HG03175 (cell line): ENCODE data around the gene PIKFYVE.
"Not testable (repeated sequence)": the region's sequence is repeated elsewhere in the genome, so short reads cannot be mapped to it uniquely, and the experiment has no call there.

Experiments used
- ATAC-seq: cut with Tn5 transposase; IDR thresholded peaks from one replicate; pipeline ENCODE4 v1.9.1; 2021; ENCODE audit warnings: mild to moderate bottlenecking, moderate library complexity; ENCODE audit not compliant: unreplicated experiment

PIKFYVE gene

DNA sequence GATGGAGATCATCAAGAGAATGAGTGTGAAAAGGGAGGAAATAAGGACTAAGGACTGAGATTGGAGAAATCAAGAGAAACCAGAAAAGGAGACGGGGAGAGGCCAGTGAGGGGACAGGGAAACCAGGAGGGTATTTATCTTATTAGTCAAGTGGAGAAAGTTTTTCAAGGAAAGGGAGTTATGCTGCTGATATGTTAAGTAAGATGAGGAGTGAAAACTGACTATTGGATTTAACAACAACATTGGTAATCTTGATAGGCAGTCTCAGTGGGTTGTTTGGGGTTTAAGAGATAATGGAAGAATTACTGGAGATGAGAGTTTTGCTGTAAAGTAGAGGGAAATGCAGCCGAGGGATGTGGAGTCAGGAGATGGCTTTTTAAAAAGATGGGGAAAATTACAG, 30.6 kb downstream of the PIKFYVE start:
- no peak for ATAC-seq

DNA sequence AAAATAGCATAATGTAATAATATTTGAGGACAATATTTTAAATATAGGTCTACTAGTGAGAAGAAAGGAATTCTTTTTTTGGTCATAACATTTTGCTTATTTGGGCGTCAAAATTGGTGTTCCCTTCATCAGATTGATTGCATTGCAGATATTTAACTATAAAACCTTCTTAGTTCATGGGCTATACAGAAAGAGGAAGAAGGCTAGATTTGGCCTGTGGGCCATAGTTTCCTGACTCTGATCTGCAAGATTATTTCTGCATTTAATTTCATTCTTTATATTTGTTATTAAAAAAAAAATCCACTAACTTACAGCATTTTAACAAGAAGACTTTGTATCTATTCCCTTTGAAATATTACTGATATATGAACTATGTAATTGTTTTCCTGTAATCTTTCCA, 31.9 kb downstream of the PIKFYVE start:
- ATAC-seq: no peak

DNA sequence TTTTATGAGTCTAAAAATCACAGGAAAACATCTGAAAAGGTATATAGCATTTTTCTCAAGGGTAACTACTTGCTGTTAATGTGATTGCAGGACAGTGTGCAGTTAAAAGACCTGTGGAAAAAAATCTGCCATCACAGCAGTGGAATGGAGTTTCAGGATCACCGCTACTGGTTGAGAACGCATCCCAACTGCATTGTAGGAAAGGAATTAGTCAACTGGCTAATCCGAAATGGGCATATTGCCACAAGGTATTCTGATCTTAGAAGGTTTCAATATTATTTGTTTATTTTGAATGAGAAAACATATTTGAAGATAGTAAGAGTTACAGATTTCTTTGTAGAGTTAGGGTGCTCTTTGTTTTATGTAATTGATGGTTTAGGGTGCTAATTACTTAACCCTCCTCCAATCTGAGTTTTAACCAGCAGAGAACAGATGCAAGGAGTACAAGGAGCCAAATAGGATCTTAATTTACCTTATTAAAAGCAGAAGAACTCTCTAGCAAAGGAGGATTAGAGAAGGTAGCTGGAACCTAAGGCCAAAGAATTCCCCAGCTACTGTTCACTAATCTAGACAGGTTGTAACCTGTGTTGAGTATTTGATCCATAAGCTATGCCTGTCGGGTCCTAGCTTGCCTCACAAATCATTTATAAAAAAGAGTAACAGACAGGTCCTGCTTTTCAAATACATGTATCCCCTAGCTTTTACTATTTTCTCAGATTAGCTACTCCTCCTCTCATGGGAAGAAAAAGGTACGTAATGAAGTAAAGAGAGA, 35.0 kb downstream of the PIKFYVE start:
- ATAC-seq: no peak

DNA sequence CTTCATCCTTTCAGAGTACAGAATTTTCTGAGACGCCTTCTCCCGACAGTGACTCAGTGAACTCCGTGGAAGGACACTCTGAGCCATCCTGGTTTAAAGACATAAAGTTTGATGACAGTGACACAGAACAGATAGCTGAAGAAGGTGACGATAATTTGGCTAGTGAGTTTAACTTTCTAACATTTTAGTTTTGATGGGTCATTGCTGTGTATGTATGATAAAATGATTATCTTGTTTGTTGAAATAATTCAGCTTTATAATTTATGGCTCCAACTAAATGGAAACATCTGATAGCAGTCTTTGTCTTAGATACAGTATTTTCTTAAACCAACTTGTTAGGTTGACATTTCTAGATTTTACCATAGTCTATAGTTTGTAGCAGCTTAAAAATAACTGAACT, 38.1 kb downstream of the PIKFYVE start:
- no peak for ATAC-seq

DNA sequence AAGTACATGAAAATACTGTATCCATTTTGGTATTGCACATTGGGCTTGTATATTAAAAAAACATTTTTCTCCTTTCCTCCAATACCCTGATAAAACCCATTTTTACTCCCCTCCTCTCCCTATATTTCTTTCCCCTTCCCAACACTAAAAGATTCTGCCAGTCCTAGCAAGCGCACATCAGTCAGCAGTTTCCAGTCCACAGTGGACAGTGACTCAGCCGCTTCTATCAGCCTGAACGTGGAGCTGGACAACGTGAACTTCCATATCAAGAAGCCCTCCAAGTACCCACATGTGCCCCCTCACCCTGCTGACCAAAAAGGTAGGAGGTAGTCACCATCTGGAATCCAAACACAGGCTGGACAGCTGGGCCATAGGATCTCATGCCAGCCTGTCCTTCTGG, 38.6 kb downstream of the PIKFYVE start:
- no peak for ATAC-seq

DNA sequence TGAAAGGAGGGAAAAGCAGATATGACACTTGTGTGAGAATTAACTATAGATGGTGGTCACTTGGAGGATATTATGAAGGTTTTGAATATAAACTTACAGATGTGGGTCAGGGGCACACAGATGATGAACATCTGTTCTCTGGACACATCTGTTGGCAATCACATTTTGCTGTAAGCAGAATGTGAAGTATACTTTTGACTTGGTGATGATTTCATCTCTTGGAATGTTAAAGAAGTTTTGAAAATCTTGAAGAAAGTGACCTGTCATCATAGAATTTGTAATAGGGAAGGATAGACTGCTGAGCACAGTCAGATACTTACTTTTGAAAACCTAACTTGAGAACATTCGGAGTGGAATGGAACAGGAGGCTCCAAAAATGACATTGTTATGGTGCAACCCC, 40.2 kb downstream of the PIKFYVE start:
- ATAC-seq: no peak

DNA sequence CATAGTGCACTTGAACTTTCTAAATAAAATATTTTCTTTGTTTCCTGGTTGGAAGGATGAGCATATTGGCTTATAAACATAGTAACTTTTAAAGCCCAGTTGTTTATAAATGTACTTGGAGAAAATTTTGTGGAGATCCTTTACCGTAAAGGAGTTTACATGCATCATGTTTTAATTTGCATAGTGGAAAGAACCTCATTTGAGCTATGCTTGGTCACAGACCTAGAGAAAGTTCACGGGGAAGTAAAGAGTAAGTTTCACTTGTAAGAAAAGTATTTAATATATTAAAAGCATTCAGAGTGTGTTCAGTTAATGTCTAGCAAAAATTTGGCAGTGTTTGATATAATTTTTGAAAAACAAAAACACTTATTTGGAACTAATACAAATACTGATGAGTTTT, 45.3 kb downstream of the PIKFYVE start:
- ATAC-seq: peak; percentile 40

DNA sequence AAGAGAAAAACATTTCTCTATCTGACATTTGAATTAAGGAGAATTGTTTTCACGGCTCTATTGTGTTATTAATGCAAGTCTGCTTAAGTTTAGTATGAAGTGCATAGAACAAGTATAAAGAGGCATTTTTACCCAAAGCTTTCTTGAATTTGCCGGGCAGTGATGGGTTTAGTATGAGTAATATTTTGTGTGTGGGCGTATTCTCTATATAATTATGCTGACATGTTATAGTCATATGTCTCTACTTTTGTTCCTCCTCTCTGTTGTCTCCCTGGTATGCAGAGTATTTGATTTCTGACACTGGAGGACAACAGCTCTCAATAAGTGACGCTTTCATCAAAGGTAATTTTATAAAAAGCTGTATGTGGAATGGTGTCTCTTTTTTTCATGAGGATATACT, 45.9 kb downstream of the PIKFYVE start:
- ATAC-seq: peak; percentile 53

DNA sequence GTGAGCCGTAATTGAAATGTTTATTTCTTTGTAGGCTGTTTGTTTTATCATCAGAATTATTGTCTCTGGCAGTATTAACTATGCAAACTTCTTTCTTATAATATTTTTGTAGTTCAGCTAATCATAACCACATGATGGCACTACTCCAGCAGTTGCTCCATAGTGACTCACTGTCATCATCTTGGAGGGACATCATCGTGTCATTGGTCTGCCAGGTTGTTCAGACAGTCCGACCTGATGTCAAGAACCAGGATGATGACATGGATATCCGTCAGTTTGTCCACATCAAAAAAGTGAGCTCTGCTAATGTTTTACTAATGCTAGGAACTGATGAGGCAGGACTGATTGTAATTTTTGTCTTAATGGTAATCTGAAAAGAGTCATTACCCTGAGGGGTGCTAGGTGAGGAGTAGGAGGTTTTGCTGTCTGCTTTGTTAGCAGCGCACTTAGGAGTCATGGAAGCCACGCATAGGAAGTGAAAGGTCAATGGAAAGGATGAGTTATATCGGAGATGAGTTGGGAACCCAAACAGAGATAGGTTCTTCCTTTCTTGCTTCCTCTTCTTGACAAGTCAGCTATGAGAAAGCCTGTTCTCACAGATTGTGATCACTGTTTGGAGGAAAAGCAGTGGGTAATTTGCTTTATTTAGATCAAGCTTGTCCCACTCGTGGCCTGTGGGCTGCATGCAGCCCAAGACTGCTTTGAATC, 49.2 kb downstream of the PIKFYVE start:
- peak; percentile 82 for ATAC-seq

DNA sequence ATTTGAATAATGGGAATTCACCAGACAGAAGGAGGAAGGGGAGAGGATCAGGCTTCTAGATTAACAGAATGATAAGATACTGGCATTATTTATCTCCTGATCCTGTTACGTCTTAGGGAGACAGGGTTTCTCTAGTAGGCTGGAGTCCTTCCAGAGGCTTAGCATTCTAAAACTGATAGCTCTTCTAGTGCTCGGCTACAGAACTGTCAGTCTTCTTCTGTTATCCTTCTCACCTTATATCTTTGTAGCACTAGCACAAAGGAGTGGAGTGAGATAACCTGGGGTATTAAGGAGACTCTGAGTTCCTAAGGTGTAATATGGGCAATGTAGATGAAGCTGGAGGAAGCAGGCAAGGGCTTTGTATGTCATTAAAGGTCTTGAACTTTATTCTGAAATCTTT, 52.1 kb downstream of the PIKFYVE start:
- ATAC-seq: no peak

DNA sequence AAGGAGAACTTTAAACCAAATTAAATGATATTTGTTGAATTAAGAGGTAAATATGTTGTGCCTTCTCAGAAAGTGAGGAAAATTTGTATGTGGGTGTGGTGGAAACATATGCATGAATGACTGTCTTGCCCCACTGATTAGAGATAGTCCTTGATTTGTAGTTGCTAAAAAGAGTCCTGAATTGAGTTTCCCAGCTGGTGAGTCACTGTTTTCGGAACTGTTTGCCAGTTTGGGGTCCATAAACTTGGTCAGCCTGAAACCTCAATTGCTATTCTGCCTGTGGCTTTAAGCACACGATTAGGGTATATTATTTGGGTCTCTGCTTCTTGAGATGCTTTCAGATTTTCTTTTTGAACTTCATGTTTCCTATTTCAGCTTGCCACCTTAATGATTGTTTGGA, 53.3 kb downstream of the PIKFYVE start:
- ATAC-seq: no peak

DNA sequence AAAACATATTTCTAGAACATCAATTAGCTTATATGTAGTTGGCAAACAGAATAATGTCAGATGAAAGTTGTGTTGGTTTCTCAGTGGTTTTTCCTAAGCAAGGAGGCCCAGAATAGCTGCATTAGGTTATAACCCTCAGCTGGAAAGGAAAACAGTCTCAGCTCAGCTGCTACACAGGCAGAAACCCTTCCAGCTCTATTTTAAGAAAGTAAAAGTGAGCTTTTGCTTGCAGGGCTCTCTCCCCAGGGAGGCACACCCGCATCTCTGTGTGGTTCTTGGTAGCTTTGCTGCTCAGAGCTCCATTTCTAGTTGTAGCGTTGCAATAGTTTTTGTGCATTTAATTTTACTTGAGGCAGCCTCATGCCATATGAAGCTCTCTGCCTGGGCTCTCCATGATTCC, 54.6 kb downstream of the PIKFYVE start:
- peak; percentile 87 for ATAC-seq

DNA sequence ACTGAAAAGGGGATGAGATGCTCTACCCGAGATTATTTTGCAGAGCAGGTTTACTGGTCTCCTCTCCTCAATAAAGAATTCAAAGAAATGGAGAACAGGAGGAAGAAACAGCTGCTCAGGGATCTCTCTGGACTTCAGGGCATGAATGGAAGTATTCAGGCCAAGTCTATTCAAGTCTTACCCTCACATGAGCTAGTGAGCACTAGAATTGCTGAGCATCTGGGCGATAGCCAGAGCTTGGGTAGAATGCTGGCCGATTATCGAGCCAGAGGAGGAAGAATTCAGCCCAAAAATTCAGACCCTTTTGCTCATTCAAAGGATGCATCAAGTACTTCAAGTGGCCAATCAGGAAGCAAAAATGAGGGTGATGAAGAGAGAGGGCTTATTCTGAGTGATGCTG, 60.0 kb downstream of the PIKFYVE start:
- no peak for ATAC-seq

DNA sequence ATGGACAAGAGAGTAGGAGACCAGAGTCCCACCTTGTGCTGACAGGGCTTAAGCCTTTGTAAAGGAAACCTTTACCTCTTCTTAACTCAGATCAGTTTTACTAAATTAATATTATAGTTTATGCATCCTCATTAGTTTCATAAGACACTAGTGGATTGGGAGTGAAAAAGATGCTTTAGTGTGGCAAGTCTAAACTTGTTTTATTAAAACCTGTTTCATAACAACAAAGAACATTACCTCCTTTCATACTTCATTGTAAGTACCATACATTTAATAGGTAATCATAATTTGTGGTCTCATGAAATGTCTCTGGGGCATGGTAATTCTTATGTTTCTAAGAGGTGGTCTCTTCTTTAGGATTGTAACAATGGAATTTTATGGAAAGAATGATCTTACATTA, 63.4 kb downstream of the PIKFYVE start:
- no peak for ATAC-seq

DNA sequence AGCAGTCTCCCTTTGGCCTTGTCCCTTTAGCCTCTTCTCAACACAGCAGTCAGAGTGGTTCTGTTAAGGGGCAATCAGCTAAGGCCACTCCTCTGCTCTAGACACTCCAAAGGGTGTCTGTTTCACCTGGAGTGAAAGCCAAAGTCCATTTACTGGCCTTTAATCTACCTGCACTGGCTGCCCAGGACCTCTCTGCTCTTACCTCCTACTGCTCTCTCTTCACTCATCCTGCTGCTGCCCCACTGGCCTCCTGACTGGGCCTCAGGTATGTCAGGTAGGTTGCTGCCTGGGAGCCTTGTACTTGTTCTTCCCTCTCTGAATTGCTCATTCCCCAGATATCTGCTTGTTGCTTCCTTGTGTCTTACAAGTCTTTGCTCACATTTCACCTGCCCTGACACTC, 68.2 kb downstream of the PIKFYVE start:
- no peak for ATAC-seq

DNA sequence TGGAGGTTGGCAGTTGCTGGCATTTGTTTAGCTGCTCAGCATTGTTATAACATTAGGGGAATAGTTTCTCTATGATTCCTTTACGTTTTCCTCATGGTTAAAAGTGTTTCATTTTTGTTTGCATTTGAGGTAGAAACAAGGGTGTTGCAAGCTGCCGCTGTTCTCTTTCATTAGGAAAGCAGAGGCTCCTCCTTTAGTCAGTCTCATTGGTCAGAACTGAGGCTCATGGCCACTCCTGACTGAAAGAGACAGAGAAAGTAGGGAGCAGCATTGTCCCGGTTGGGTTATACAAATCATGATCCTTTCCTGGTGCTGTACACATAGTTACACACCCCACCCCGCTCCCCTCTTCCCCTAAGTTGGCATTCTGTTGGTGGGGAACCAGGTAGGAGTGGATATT, 80.7 kb downstream of the PIKFYVE start:
- no peak for ATAC-seq

DNA sequence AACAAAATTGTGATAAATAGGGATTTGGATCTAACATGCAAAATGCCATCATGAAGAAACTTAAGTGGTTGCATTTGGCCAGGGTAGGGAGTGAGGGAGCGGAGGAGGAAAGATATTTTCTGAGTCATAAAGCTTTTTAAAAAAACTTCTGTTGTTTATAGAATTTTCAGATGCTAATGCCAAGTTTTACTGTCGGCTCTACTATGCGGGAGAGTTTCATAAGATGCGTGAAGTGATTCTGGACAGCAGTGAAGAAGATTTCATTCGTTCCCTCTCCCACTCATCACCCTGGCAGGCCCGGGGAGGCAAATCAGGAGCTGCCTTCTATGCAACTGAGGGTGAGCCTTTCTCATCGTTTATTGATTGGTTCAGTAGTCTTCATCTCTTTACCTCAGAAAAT, 84.6 kb downstream of the PIKFYVE start:
- no peak for ATAC-seq

DNA sequence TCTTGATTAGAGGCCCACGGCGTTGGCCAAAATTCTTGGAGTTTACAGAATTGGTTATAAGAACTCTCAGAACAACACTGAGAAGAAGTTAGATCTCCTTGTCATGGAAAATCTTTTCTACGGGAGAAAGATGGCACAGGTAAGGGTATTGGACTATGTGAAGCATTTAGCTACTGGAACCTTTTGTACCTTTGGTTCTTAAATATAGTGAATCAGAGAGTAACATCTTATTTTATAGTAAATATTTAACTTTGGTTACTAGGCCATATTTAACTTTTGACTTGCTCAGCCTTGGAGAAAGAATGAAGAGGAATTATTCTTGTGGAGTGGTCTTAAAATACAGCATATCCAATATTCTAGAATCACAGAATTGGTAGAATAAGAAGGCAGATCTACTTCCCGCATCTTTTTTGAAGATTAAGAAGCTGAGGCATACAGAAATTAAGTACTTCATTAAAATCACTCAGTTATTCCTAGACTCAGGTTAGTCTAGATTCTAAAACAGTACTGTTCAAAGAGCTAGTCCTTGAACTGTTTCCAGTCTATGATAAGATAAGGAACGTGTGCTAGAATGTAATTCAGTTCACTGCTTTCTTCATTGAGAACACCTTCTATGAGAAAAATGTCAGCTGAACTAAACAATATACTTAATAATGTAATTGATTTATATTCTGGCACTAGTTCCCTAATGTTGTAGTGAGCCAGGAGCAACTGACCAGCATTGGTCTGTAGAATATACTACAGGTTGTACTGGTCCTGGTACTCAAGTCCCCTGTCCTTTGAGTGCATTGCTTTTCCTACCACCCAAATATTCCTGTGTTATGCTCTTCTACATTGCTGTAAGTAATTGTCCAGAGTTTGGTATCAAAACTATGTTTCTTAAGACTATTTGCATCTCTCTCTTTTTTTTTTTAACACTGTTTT, 86.9 kb downstream of the PIKFYVE start:
- no peak for ATAC-seq

DNA sequence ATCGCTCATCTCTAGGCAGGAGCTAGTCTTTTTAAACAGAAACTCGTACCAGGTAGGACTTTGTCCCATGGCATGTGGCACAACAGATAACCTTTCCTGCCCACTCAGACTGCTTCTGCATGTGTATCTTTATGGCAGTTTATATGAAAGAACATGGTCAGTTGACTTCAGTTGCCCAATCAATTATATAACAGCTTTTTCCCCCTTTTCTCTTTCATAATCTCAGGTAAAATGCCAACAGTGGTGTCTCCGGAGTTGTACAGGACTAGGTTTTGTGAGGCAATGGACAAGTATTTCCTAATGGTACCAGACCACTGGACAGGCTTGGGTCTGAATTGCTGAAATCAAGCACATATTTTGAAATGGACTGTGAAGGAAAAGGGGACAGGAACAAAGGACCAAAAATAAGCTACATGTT, 88.9 kb downstream of the PIKFYVE start:
- ATAC-seq: no peak

DNA sequence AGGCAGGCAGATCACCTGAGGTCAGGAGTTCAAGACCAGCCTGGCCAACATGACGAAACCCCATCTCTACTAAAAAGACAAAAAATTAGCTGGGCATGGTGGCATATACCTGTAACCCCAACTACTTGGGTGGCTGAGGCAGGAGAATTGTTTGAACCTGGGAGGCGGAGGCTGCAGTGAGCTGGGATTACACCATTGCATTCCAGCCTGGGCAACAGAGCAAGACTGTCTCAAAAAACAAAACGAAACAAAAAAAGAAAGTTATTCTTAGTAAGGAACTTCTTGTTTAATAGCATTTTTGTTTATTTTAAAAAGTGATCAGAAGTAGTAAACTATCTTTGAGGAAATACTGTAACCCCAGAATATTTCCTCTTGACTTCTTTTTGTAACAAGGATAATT, 90.4 kb downstream of the PIKFYVE start:
- ATAC-seq: not testable (repeated sequence)

DNA sequence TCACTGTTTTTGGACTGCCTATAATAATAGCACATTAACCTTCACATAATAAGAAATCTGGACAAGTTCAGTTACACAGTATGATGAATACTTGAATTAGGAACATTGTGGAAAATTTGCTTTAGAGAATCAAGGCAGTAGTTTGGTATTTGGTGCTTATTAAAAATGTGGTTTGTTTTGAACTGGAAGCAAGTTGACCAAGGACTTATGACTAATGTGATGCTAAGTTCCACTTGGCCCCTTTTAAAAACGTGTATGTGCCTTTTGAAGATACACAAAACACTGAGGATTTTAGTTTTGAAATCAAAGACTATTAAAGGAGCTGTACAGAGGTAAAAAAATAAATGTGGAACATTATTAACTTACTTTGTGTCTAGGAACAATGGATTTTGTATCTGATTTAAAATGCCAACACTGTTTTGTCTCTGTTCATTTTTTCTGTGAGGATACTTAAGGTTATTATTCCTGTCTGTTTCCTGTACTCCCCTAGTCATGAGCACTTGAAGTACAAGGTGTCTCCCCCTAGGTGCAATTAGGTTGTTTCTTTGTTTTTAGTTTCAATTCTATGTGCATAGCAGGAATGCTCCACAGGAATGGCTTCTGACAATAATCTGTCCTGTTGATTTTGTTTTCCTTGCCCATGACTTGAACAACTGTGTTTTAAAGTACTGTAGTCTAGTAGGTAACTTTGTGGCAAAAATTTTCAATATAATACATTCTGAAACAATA, 91.0 kb downstream of the PIKFYVE start:
- ATAC-seq: no peak
